Activated CD8-positive, alpha-beta memory T cell treated with anti-CD3 and anti-CD28 coated beads for 1 hour (primary cell): ENCODE data around the gene TPBGL.

Source experiments
- DNase-seq, 2 donors: peaks; one replicate each; pipeline ENCODE4 v3.0.0-alpha.2; 2020; ENCODE audit warnings: low read depth in 1 of 2; ENCODE audit errors: extremely low read depth in 1 of 2

TPBGL gene

GRCh38 chr11:75289511-75289760, 48.9 kb downstream of the TPBGL start:
- DNase-seq = no peak

GRCh38 chr11:75289919-75290318, 49.3 kb downstream of the TPBGL start:
- no peak for DNase-seq

- DNase-seq = no peak
Measured at GRCh38 chr11:75291741-75292140, 51.2 kb downstream of the TPBGL start.

GRCh38 chr11:75292943-75293342, 52.4 kb downstream of the TPBGL start:
- DNase-seq = no peak
